PC-3 (cell line): ENCODE data around the gene TTC34. TPM values are rescaled to one million over a fixed set of nuclear protein-coding genes. Genes with fewer than 3 reads are reported as not detected.

ENCODE experiments used
- ATAC-seq: fragments of 200-7000 bp; cut with Tn5 transposase; 2 replicates; pipeline ENCODE4 v1.9.1; 2020; ENCODE audit warnings: mild to moderate bottlenecking, moderate library complexity
- BruUV-seq: library from RNA; stranded (reverse); fragments of 400-500 nt; replicated peaks from 2 replicates; lab custom pipeline; 2021; lab: Mats Ljungman, UMichigan
- CTCF ChIA-PET: fragments of 300-600 bp; sonication (Branson Sonifier 250); formaldehyde crosslinking; loops from one replicate; lab custom pipeline; 2022; ENCODE audit warnings: antibody characterized with exemption; lab: Charles Lee
- POLR2A ChIA-PET: fragments of 300-600 bp; sonication (Branson Sonifier 250); formaldehyde crosslinking; loops from one replicate; lab custom pipeline; 2022; ENCODE audit warnings: antibody characterized with exemption; ENCODE audit not compliant: unreplicated experiment; lab: Charles Lee
- DNase-seq: peaks from one replicate; pipeline ENCODE4 v3.0.0-alpha.2; 2015
- H2AFZ ChIP-seq: fragments of 300-600 bp; sonication (generic); 2 replicates; pipeline ENCODE4 v1.6.0; 2016; ENCODE audit warnings: antibody characterized with exemption, low read length
- H3F3A ChIP-seq: fragments of 300-600 bp; sonication (generic); one replicate; pipeline ENCODE4 v1.6.0; 2017; ENCODE audit warnings: antibody characterized with exemption, low read length, control low read depth, mild to moderate bottlenecking; ENCODE audit not compliant: unreplicated experiment
- H3K27ac ChIP-seq: fragments of 300-600 bp; sonication (generic); 2 replicates; pipeline ENCODE4 v1.5.1; 2016; ENCODE audit warnings: mild to moderate bottlenecking, low read length
- H3K27me3 ChIP-seq: fragments of 300-600 bp; sonication (generic); 2 replicates; pipeline ENCODE4 v1.6.1; 2016; ENCODE audit warnings: low read length, mixed read lengths
- H3K36me3 ChIP-seq: fragments of 300-600 bp; sonication (generic); 2 replicates; pipeline ENCODE4 v1.6.1; 2016; ENCODE audit warnings: low read depth, mixed run types, low read length, mixed read lengths
- H3K4me1 ChIP-seq: fragments of 300-600 bp; sonication (generic); 2 replicates; pipeline ENCODE4 v1.5.1; 2016; ENCODE audit warnings: low read length; ENCODE audit not compliant: insufficient read depth
- H3K4me2 ChIP-seq: fragments of 300-600 bp; sonication (generic); 2 replicates; pipeline ENCODE4 v1.6.0; 2016; ENCODE audit warnings: low read length
- H3K4me3 ChIP-seq: fragments of 300-600 bp; sonication (generic); 2 replicates; pipeline ENCODE4 v1.5.1; 2016; ENCODE audit warnings: mild to moderate bottlenecking, low read length, mixed read lengths
- H3K79me2 ChIP-seq: fragments of 300-600 bp; sonication (generic); 2 replicates; pipeline ENCODE4 v1.6.1; 2017; ENCODE audit warnings: low read length, mixed read lengths
- H3K9ac ChIP-seq: fragments of 300-600 bp; sonication (generic); 2 replicates; pipeline ENCODE4 v1.6.0; 2016; ENCODE audit warnings: mild to moderate bottlenecking, low read length
- H3K9me2 ChIP-seq: fragments of 300-600 bp; sonication (generic); replicated peaks from 2 replicates; pipeline ENCODE4 v1.6.1; 2016; ENCODE audit warnings: mixed run types, low read length, mixed read lengths
- H3K9me3 ChIP-seq: fragments of 300-600 bp; sonication (generic); 2 replicates; pipeline ENCODE4 v1.6.1; 2016; ENCODE audit warnings: low read length, mixed read lengths
- H4K20me1 ChIP-seq: fragments of 300-600 bp; sonication (generic); 2 replicates; pipeline ENCODE4 v1.6.1; 2016; ENCODE audit warnings: low read length, mixed read lengths
- EZH2 ChIP-seq: fragments of 300-600 bp; sonication (generic); IDR thresholded peaks from one replicate; pipeline ENCODE4 v1.6.1; 2017; ENCODE audit warnings: antibody characterized with exemption, mild to moderate bottlenecking, low read length; ENCODE audit not compliant: unreplicated experiment
- EZH2phosphoT487 ChIP-seq: fragments of 300-600 bp; sonication (generic); IDR thresholded peaks from 2 replicates; pipeline ENCODE4 v1.6.1; 2018; ENCODE audit warnings: mild to moderate bottlenecking, antibody characterized with exemption, low read length, borderline replicate concordance
- intact Hi-C: fragments of 100-400 bp; cut with micrococcal nuclease; formaldehyde crosslinking; loops from 2 replicates; pipeline ENCODE4 v1.9.0; 2023
- total RNA-seq: library from RNA; depleted of rRNA; stranded (reverse); fragments of >200 nt; gene quantifications from 2 replicates; pipeline ENCODE4 v1.2.3, GENCODE V29; 2014
- TF ChIP-seq, protein P1 (sequence below): fragments of 300-600 bp; sonication (generic); conservative IDR thresholded peaks from 2 replicates; pipeline ENCODE4 v1.5.1; 2017; ENCODE audit warnings: antibody characterized with exemption, low read depth, mild to moderate bottlenecking, low read length

Gene TTC34
- total RNA-seq, 1 experiment from 2014 or later: 0.11 TPM

DNA sequence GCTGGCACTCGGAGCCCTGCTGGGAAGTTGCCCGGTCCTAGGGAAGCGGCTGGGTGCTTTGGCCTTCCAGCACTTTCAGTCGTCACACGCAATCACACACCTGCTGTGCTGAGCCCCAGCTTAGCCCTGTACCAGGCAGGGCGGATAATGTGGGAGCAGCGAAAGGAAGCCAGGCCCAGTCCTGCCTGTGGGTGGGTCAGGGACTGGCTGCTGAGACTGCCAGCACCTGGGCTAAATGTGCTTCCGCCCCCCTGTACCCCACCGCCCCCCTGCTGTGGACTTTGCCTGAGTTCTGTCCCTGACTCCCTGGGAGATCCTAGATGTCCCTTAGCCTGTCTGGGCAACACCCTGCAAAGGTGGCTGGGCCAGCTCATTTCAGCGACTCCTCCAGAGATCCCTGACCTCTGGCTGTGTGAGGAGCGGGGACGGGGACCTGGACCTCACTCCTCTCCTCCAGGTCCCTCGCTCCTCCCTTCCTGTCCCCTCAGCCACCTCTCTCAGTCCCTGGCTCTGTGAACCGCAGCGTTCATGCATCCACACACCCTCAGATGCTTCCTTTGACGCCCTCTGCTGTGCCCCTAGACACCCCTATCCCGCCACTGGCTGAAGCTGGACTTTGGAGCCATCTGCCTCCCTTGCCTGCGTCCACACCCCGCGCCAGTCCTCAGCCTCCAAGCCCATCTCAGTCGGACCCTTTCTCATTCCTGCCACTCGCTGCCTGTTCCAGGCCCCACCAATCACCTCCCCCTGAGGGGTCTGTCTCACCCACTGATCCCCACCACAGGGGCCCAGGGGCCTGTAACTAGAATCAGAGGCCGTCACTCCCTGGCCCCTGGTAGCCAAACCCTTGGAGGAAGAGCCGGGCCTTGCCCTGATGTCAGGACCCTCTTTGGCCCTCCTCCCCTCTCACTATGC is 170.1 kb downstream of the TTC34 start:
- Histone ChIP-seq H3K4me1 (no peaks in the 10 kb centered on the region), H3K27me3 (peaks cover 41% of the 10 kb centered on the region), H4K20me1 (no peaks in the 10 kb centered on the region), H3K27ac (no peak overlapping the region), H2AFZ (no peak overlapping the region), H3K9me3 (0 out of 2 replicates have a peak, but pooled peaks cover 2% of the 10 kb centered on the region), H3F3A (no peaks in the 10 kb centered on the region), H3K79me2 (no peaks in the 10 kb centered on the region), H3K9me2 (no peaks in the 10 kb centered on the region), H3K4me3 (no peak overlapping the region), H3K36me3 (no peaks in the 10 kb centered on the region), H3K4me2 (no peak overlapping the region), H3K9ac (no peak overlapping the region)
- intact Hi-C loops: no loop called here
- BruUV-seq: no TSS peak
- ChIA-PET POLR2A (no interaction called here), CTCF (no interaction called here)
- DNase-seq (no peak), ATAC-seq (0 out of 2 replicates have a peak, but pooled peaks have one; percentile 11)
- no peak for TF ChIP-seq EZH2phosphoT487
- no peak for TF ChIP-seq EZH2
- TF ChIP-seq, protein P1, sequence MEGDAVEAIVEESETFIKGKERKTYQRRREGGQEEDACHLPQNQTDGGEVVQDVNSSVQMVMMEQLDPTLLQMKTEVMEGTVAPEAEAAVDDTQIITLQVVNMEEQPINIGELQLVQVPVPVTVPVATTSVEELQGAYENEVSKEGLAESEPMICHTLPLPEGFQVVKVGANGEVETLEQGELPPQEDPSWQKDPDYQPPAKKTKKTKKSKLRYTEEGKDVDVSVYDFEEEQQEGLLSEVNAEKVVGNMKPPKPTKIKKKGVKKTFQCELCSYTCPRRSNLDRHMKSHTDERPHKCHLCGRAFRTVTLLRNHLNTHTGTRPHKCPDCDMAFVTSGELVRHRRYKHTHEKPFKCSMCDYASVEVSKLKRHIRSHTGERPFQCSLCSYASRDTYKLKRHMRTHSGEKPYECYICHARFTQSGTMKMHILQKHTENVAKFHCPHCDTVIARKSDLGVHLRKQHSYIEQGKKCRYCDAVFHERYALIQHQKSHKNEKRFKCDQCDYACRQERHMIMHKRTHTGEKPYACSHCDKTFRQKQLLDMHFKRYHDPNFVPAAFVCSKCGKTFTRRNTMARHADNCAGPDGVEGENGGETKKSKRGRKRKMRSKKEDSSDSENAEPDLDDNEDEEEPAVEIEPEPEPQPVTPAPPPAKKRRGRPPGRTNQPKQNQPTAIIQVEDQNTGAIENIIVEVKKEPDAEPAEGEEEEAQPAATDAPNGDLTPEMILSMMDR: no peak

DNA sequence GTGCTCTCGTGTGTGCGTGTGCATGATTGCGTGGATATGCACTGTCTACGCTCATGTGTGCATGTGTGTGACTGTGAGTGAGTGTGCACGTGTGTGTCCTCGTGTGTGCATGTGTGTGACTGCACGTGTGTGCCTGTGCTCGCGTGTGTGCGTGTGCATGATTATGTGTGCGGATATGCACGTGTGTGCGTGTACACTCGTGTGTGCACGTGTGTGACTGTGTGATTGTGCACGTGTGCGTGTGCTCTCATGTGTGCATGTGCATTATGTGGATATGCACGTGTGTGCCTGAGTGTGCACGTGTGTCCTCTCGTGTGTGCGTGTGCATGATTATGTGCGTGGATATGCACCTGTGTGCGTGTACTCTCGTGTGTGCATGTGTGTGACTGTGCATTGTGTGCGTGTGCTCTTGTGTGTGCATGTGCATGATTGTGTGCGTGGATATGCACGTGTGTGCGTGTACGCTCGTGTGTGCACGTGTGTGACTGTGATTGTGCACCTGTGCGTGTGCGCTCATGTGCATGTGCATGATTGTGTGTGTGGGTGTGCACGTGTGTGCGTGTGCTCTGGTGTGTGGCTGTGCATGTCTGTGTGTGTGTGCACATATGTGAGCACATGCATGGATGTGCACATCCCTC is 170.9 kb downstream of the TTC34 start:
- CTCF ChIA-PET: no interaction called here
- BruUV-seq: no TSS peak
- POLR2A ChIA-PET: no interaction called here

More for the DNA sequence above, 170.9 kb downstream of the TTC34 start:
- ATAC-seq (no peak), DNase-seq (no peak)
- H3K4me2 ChIP-seq: no peak overlapping the region
- H3K4me1 ChIP-seq: no peaks in the 10 kb centered on the region
- no peaks in the 10 kb centered on the region for H3F3A ChIP-seq
- no peak overlapping the region for H2AFZ ChIP-seq
- no peaks in the 10 kb centered on the region for H3K36me3 ChIP-seq
- H3K9me3 ChIP-seq: no peaks in the 10 kb centered on the region
- no peaks in the 10 kb centered on the region for H4K20me1 ChIP-seq
- intact Hi-C loops: no loop called here
- H3K27me3 ChIP-seq: peaks cover 49% of the 10 kb centered on the region
- no peak overlapping the region for H3K4me3 ChIP-seq
- H3K79me2 ChIP-seq: no peaks in the 10 kb centered on the region
- no peak overlapping the region for H3K9ac ChIP-seq
- H3K9me2 ChIP-seq: no peaks in the 10 kb centered on the region
- H3K27ac ChIP-seq: no peak overlapping the region
- TF ChIP-seq, protein P1: no peak
- TF ChIP-seq EZH2 (no peak), EZH2phosphoT487 (no peak)
